GM06990 (cell line): Measurements from ENCODE around the gene VDR.

Source experiments
- DNase-seq: peaks from one replicate; pipeline ENCODE4 v3.0.0-alpha.2; 2011; ENCODE audit not compliant: insufficient read length; ENCODE audit errors: extremely low read depth
- H3K27me3 ChIP-seq: replicated peaks from 2 replicates; pipeline ENCODE4 v1.6.0; 2011; ENCODE audit warnings: low read length; ENCODE audit not compliant: control insufficient read depth, insufficient read depth
- H3K36me3 ChIP-seq: 2 replicates; pipeline ENCODE4 v1.5.1; 2011; ENCODE audit warnings: low read length; ENCODE audit not compliant: control insufficient read depth, insufficient read depth
- H3K4me3 ChIP-seq: replicated peaks from 2 replicates; pipeline ENCODE4 v1.5.1; 2011; ENCODE audit warnings: low read depth, mild to moderate bottlenecking, control low read depth, low read length
- CTCF ChIP-seq: IDR thresholded peaks from 2 replicates; pipeline ENCODE4 v1.5.1; 2011; ENCODE audit warnings: low read length, control low read depth, mild to moderate bottlenecking, inconsistent platforms; ENCODE audit not compliant: insufficient read depth, poor library complexity, severe bottlenecking

VDR gene

GRCh38 chr12:47920913-47921312 lies 16.1 kb upstream of the VDR start:
- H3K4me3 ChIP-seq, result no peak overlapping the region
- no peaks in the 10 kb centered on the region; the same call in 1 of the 2 replicates for H3K27me3 ChIP-seq
- DNase-seq, result no peak
- no peaks in the 10 kb centered on the region for H3K36me3 ChIP-seq
- TF ChIP-seq CTCF, result no peak

GRCh38 chr12:47913081-47913480 lies 8.3 kb upstream of the VDR start:
- Histone ChIP-seq H3K4me3 (no peak overlapping the region), H3K36me3 (no peaks in the 10 kb centered on the region), H3K27me3 (no peaks in the 10 kb centered on the region; the same call in 1 of the 2 replicates)
- no peak for TF ChIP-seq CTCF
- DNase-seq, result no peak

GRCh38 chr12:47912556-47912955 lies 7.8 kb upstream of the VDR start:
- no peaks in the 10 kb centered on the region for H3K36me3 ChIP-seq
- H3K4me3 ChIP-seq, result no peak overlapping the region
- DNase-seq, result no peak
- TF ChIP-seq CTCF, result no peak
- H3K27me3 ChIP-seq, result no peaks in the 10 kb centered on the region; the same call in 1 of the 2 replicates

- H3K4me3 ChIP-seq, result no peak overlapping the region
- no peaks in the 10 kb centered on the region; the same call in 1 of the 2 replicates for H3K27me3 ChIP-seq
- DNase-seq, result no peak
- no peaks in the 10 kb centered on the region for H3K36me3 ChIP-seq
- TF ChIP-seq CTCF, result no peak
Observed at GRCh38 chr12:47910981-47911380, 6.2 kb upstream of the VDR start.

GRCh38 chr12:47910486-47910885 lies 5.7 kb upstream of the VDR start:
- no peak overlapping the region for H3K4me3 ChIP-seq
- no peak for DNase-seq
- H3K36me3 ChIP-seq, result no peaks in the 10 kb centered on the region
- TF ChIP-seq CTCF, result no peak
- H3K27me3 ChIP-seq, result no peaks in the 10 kb centered on the region; the same call in 1 of the 2 replicates

GRCh38 chr12:47909839-47910465 lies 5.2 kb upstream of the VDR start:
- no peaks in the 10 kb centered on the region for H3K36me3 ChIP-seq
- H3K4me3 ChIP-seq, result no peak overlapping the region
- no peak for DNase-seq
- TF ChIP-seq CTCF, result no peak
- peaks cover 2% of the 10 kb centered on the region; the same call in 1 of the 2 replicates for H3K27me3 ChIP-seq
